Immature natural killer cell (primary cell): Measurements from ENCODE around the gene SYT1. TPM values are rescaled to one million over a fixed set of nuclear protein-coding genes. Genes with fewer than 3 reads are reported as not detected.

Experiments
- DNase-seq, 3 donors: peaks; one replicate each; pipeline ENCODE4 v3.0.0; 2022; ENCODE audit warnings: mixed read lengths in 1 of 3
- H3K27ac Mint-ChIP-seq, 6 donors: one replicate each; pipeline ENCODE4 v1.8.0; 2020; ENCODE audit warnings: mixed read lengths in 6 of 6, mild to moderate bottlenecking in 5 of 6, inconsistent platforms in 4 of 6, moderate library complexity in 3 of 6
- H3K27me3 Mint-ChIP-seq, 3 donors: one replicate each; pipeline ENCODE4 v1.8.0; 2020 to 2021; ENCODE audit warnings: low read depth in 3 of 3, mild to moderate bottlenecking in 3 of 3, mixed read lengths in 3 of 3, moderate library complexity in 3 of 3, inconsistent platforms in 1 of 3
- H3K36me3 Mint-ChIP-seq, 3 donors: one replicate each; pipeline ENCODE4 v1.8.0; 2020; ENCODE audit warnings: mixed read lengths in 3 of 3, inconsistent platforms in 2 of 3, mild to moderate bottlenecking in 2 of 3
- H3K4me1 Mint-ChIP-seq, 2 donors: one replicate each; pipeline ENCODE4 v1.8.0; 2020; ENCODE audit warnings: inconsistent platforms in 2 of 2, mild to moderate bottlenecking in 2 of 2, mixed read lengths in 2 of 2, moderate library complexity in 1 of 2
- H3K4me3 Mint-ChIP-seq, 5 donors: one replicate each; pipeline ENCODE4 v1.8.0; 2020; ENCODE audit warnings: mild to moderate bottlenecking in 5 of 5, mixed read lengths in 5 of 5, inconsistent platforms in 3 of 5, moderate library complexity in 3 of 5
- H3K9me3 Mint-ChIP-seq, 6 donors: one replicate each; pipeline ENCODE4 v1.8.0; 2020; ENCODE audit warnings: mild to moderate bottlenecking in 6 of 6, mixed read lengths in 6 of 6, inconsistent platforms in 4 of 6, moderate library complexity in 3 of 6
- polyA plus RNA-seq, 3 donors: library from polyadenylated mRNA; unstranded; fragments of 300-500 nt; fragmentation: Illumina TruSeq; gene quantifications; one replicate each; pipeline ENCODE4 v1.2.3, GENCODE V29; 2021

The SYT1 gene
- polyA plus RNA-seq, 3 donors from 2014 or later, result not detected

DNA sequence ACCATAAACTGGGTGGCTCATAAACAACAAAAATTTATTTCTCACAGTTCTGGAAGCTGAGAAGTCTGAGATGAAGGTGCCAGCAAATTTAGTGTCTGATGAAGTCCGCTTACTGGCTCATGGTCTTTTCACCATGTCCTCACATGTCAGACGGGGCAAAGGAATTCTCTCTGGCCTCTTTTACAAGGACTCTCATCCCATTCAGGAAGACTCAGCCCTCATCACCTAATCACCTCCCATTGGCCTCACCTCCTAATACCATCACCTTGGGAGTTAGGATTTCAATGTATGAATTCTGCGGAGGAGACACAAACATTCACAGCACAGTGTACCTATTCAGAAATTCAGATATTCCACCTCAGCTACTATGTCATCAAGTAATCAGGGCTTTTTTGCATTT lies 468.6 kb downstream of the SYT1 start:
- Mint-ChIP-seq H3K4me3 (no peak overlapping the region), H3K27me3 (no peaks in the 10 kb centered on the region), H3K4me1 (no peaks in the 10 kb centered on the region), H3K9me3 (peaks cover 0 to 6% (median 2%) of the 10 kb centered on the region in 6 donors), H3K27ac (no peak overlapping the region), H3K36me3 (no peaks in the 10 kb centered on the region)
- DNase-seq, result no peak

- Mint-ChIP-seq H3K36me3 (no peaks in the 10 kb centered on the region), H3K27ac (no peak overlapping the region), H3K9me3 (peaks cover 0 to 7% (median 3%) of the 10 kb centered on the region in 6 donors), H3K4me3 (no peak overlapping the region), H3K27me3 (peaks cover 0 to 3% (median 0%) of the 10 kb centered on the region in 3 donors), H3K4me1 (no peaks in the 10 kb centered on the region)
- no peak for DNase-seq
Observed at GRCh38 chr12:79337662-79338290, 473.2 kb downstream of the SYT1 start.

DNA sequence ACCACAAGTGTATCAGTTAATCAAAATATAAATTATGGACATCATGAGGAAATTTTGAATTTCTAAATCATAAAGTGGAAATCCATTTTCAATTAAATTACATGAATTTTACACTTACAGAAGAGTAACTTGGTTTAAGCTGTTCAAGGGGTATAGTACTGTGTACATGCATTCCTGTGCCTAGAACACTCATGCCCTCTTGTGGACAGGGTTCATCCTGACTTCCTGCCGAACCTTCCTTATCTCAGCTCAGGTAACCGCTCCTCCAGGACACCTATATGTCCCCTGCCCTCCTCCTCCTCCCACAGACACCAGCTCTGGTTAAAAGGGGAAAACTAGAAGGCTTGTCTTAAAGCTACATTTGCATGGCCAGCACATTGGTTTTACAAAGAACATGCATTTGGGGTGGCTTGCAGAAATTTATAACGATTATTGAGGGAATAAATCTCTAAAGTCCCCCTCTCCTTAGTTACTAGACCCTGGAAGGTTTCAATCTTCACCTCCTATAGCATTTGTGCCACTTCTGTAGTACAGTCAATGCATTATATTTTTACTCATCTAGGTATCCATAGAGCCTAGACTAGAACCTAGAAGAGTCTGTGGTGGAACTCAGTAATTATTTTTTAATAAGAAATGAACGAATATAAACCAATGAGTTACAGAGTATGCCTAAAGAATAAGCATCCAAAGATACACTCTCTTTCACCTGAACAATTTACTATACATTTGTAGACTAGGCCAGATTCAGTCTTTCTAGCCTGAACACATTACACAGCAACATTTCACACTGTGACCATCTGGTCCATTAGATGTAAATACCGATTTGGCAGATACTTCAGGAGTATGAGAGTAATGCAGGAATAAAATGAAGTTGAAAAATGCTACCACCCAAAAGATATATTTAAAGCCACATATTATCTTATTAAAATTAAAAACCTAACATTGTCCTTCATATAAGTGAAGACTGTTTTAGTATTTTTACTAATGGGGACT lies 480.6 kb downstream of the SYT1 start:
- Mint-ChIP-seq H3K27me3 (peaks cover 0 to 3% (median 0%) of the 10 kb centered on the region in 3 donors), H3K36me3 (no peaks in the 10 kb centered on the region), H3K4me1 (no peaks in the 10 kb centered on the region), H3K4me3 (no peak overlapping the region), H3K9me3 (peaks cover 0 to 8% (median 3%) of the 10 kb centered on the region in 6 donors), H3K27ac (no peak overlapping the region)
- DNase-seq, result no peak

GRCh38 chr12:79347866-79348265 lies 483.3 kb downstream of the SYT1 start:
- peaks cover 0 to 2% (median 0%) of the 10 kb centered on the region in 3 donors for H3K27me3 Mint-ChIP-seq
- no peaks in the 10 kb centered on the region for H3K36me3 Mint-ChIP-seq
- H3K27ac Mint-ChIP-seq, result no peak overlapping the region
- no peak for DNase-seq
- no peak overlapping the region for H3K4me3 Mint-ChIP-seq
- no peaks in the 10 kb centered on the region for H3K4me1 Mint-ChIP-seq
- peaks cover 0 to 7% (median 1%) of the 10 kb centered on the region in 6 donors for H3K9me3 Mint-ChIP-seq

DNA sequence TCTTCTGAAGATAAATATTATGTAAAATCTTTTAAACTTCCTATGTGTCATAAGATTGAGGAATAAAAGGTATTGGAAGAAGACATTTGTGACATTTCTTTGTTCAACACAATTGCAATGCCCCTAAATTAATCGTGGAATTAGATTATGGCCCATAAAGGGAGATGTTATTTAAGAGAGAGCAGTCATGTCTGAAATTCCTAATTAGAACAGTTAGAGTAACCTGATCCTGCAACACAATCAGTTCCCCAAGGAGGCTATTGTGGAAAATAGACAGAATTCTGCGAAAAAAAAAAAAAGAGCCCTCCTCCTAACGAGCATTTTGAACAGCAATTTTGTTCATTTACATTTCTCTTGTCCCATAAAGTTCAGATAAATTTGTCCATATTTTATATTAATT lies 486.7 kb downstream of the SYT1 start:
- H3K27me3 Mint-ChIP-seq, result peaks cover 0 to 2% (median 0%) of the 10 kb centered on the region in 3 donors
- no peak for DNase-seq
- H3K36me3 Mint-ChIP-seq, result no peaks in the 10 kb centered on the region
- no peaks in the 10 kb centered on the region for H3K4me1 Mint-ChIP-seq
- H3K9me3 Mint-ChIP-seq, result peaks cover 0 to 7% (median 2%) of the 10 kb centered on the region in 6 donors
- no peak overlapping the region for H3K27ac Mint-ChIP-seq
- H3K4me3 Mint-ChIP-seq, result no peak overlapping the region

DNA sequence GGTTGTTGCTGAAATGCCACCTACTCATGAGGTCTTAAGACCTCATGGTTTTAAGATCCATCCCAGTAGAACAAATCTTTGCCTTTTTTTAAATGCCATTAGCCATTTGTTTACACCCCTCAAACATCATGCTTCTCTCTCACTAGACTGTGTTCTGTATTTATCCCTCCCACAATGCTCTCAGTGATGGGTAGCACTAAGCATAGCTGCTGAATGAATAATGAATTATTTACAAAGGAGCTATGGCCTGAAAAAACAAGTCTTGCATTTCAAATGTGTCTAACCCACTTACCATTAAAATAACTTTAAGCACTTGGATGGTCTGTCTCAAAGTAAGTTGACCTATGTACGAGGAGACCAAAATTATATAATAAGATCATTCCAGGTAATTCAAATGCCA lies 491.6 kb downstream of the SYT1 start:
- Mint-ChIP-seq H3K9me3 (peaks cover 0 to 11% (median 1%) of the 10 kb centered on the region in 6 donors), H3K27me3 (peaks cover 0 to 2% (median 0%) of the 10 kb centered on the region in 3 donors)

GRCh38 chr12:79357048-79357447 lies 492.5 kb downstream of the SYT1 start:
- H3K4me1 Mint-ChIP-seq, result no peaks in the 10 kb centered on the region
- no peaks in the 10 kb centered on the region for H3K27me3 Mint-ChIP-seq
- peaks cover 0 to 11% (median 1%) of the 10 kb centered on the region in 6 donors for H3K9me3 Mint-ChIP-seq
- peaks cover 0 to 6% (median 0%) of the 10 kb centered on the region in 3 donors for H3K36me3 Mint-ChIP-seq
- no peak overlapping the region for H3K4me3 Mint-ChIP-seq
- no peak for DNase-seq
- no peak overlapping the region for H3K27ac Mint-ChIP-seq

More for the DNA sequence above, 491.6 kb downstream of the SYT1 start:
- no peaks in the 10 kb centered on the region for H3K4me1 Mint-ChIP-seq
- no peak overlapping the region for H3K27ac Mint-ChIP-seq
- H3K36me3 Mint-ChIP-seq, result peaks cover 0 to 6% (median 0%) of the 10 kb centered on the region in 3 donors
- H3K4me3 Mint-ChIP-seq, result no peak overlapping the region
- no peak for DNase-seq

- H3K4me3 Mint-ChIP-seq, result no peak overlapping the region
- H3K27me3 Mint-ChIP-seq, result no peaks in the 10 kb centered on the region
- H3K36me3 Mint-ChIP-seq, result peaks cover 0 to 6% (median 0%) of the 10 kb centered on the region in 3 donors
- H3K4me1 Mint-ChIP-seq, result no peaks in the 10 kb centered on the region
- no peak overlapping the region for H3K27ac Mint-ChIP-seq
- DNase-seq, result no peak
- peaks cover 0 to 11% (median 1%) of the 10 kb centered on the region in 6 donors for H3K9me3 Mint-ChIP-seq
Observed at GRCh38 chr12:79358716-79359300, 494.2 kb downstream of the SYT1 start.

DNA sequence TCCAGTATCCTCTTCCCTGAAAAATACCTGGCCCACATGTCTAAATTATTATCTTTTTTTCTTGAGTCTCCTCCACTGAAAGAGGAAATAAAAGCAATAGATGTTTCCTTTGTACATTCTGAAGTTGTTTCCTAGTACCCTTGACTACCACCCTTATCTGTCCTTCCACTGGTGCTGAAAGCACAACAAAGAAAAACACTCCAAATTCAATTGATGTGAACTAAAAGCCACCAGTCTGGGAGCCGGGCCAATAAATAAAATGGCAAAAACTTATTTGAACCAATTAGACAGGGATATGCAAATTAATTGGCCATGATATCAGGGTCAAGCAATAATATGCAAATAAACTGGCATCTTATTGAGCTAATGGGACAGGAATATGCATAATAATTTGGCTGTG lies 495.7 kb downstream of the SYT1 start:
- DNase-seq, result no peak
- Mint-ChIP-seq H3K9me3 (peaks cover 0 to 11% (median 2%) of the 10 kb centered on the region in 6 donors), H3K36me3 (peaks cover 0 to 6% (median 0%) of the 10 kb centered on the region in 3 donors), H3K4me1 (no peaks in the 10 kb centered on the region), H3K4me3 (no peak overlapping the region), H3K27ac (no peak overlapping the region), H3K27me3 (peaks cover 0 to 2% (median 0%) of the 10 kb centered on the region in 3 donors)

- H3K27me3 Mint-ChIP-seq, result peaks cover 0 to 2% (median 0%) of the 10 kb centered on the region in 3 donors
- peaks cover 0 to 6% (median 0%) of the 10 kb centered on the region in 3 donors for H3K36me3 Mint-ChIP-seq
- no peak overlapping the region for H3K4me3 Mint-ChIP-seq
- no peak for DNase-seq
- no peaks in the 10 kb centered on the region for H3K4me1 Mint-ChIP-seq
- no peak overlapping the region for H3K27ac Mint-ChIP-seq
- H3K9me3 Mint-ChIP-seq, result peaks cover 0 to 11% (median 2%) of the 10 kb centered on the region in 6 donors
Observed at GRCh38 chr12:79360936-79361335, 496.4 kb downstream of the SYT1 start.

- Mint-ChIP-seq H3K4me1 (no peaks in the 10 kb centered on the region), H3K36me3 (peaks cover 0 to 6% (median 0%) of the 10 kb centered on the region in 3 donors), H3K9me3 (peaks cover 0 to 13% (median 2%) of the 10 kb centered on the region in 6 donors), H3K27me3 (peaks cover 0 to 2% (median 0%) of the 10 kb centered on the region in 3 donors), H3K27ac (no peak overlapping the region), H3K4me3 (no peak overlapping the region)
- DNase-seq, result no peak
Observed at GRCh38 chr12:79364197-79364596, 499.6 kb downstream of the SYT1 start.

GRCh38 chr12:79366374-79366773 lies 501.8 kb downstream of the SYT1 start:
- peaks cover 0 to 2% (median 0%) of the 10 kb centered on the region in 3 donors for H3K27me3 Mint-ChIP-seq
- H3K36me3 Mint-ChIP-seq, result no peaks in the 10 kb centered on the region
- no peak overlapping the region for H3K27ac Mint-ChIP-seq
- H3K4me3 Mint-ChIP-seq, result no peak overlapping the region
- peaks cover 0 to 7% (median 0%) of the 10 kb centered on the region in 6 donors for H3K9me3 Mint-ChIP-seq
- no peaks in the 10 kb centered on the region for H3K4me1 Mint-ChIP-seq
- DNase-seq, result no peak

GRCh38 chr12:79367032-79367589 lies 502.5 kb downstream of the SYT1 start:
- Mint-ChIP-seq H3K9me3 (peaks cover 0 to 7% (median under 1%) of the 10 kb centered on the region in 6 donors), H3K36me3 (no peaks in the 10 kb centered on the region), H3K27me3 (peaks cover 0 to 2% (median 0%) of the 10 kb centered on the region in 3 donors)

More at GRCh38 chr12:79367032-79367589, 502.5 kb downstream of the SYT1 start:
- no peaks in the 10 kb centered on the region for H3K4me1 Mint-ChIP-seq
- no peak for DNase-seq
- no peak overlapping the region for H3K27ac Mint-ChIP-seq
- no peak overlapping the region for H3K4me3 Mint-ChIP-seq
